ENCODE data around the gene ACAP2. TPM values are rescaled to one million over a fixed set of nuclear protein-coding genes. Genes with fewer than 3 reads are reported as not detected.
A peak's percentile ranks its signal among the peaks of the same experiment; 100 is the strongest.

The ACAP2 gene
- polyA plus RNA-seq, 3 donors, result 41.5 to 96.5 (median 71.6) TPM

DNA sequence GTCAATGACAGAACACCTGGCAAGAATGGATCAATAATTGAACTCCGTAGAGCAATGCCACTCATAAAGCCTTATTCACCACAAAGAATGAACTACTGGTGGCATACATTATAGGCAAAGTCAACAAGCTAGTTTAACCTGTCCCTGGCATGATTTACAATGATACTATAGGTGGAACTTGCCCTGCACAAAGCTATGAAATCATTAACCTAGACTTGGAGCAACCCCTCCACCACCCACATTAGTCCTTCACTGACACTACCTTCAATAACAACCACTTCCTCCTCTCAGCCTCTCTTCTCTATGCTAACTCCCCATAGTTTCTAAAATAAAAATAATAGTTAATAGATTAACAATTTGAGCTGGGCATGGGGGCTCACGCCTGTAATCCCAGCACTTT lies 54.4 kb downstream of the ACAP2 start:
- WGBS (ENCODE audit: insufficient coverage), result no CpG with 5 or more reads among the region's 2 CpGs
- Histone ChIP-seq H3K9ac (ENCODE audit: insufficient read depth, low read length, poor library complexity, severe bottlenecking) (no peak overlapping the region), H3K4me2 (replicated peaks; ENCODE audit: extremely low read depth, low read length, poor library complexity, severe bottlenecking) (no peak overlapping the region), H3K4me3 (replicated peaks in 1 of 3; ENCODE audit: low read depth in 2 of 3, low read length in 3 of 3) (no peak overlapping the region), H3K27me3 (ENCODE audit: control insufficient read depth in 2 of 2, insufficient read depth in 2 of 2, low read length in 2 of 2) (no peaks in the 10 kb centered on the region), H2AFZ (ENCODE audit: insufficient read depth, low read depth, low read length, poor library complexity, severe bottlenecking) (no peak overlapping the region), H3K9me3 (replicated peaks in 1 of 2; ENCODE audit: control insufficient read depth in 1 of 2, insufficient read depth in 1 of 2, low read length in 2 of 2) (no peaks in the 10 kb centered on the region), H3K27ac (ENCODE audit: low read depth in 1 of 2, low read length in 2 of 2) (no peak overlapping the region), H3K79me2 (ENCODE audit: insufficient read depth, low read length) (peaks cover 97% of the 10 kb centered on the region), H3K4me1 (ENCODE audit: control insufficient read depth in 1 of 2, insufficient read depth in 2 of 2, low read length in 2 of 2) (no peaks in the 10 kb centered on the region), H3K36me3 (replicated peaks in 1 of 2; ENCODE audit: control insufficient read depth in 1 of 2, insufficient read depth in 2 of 2, low read length in 2 of 2) (peaks cover 24 to 71% of the 10 kb centered on the region in 2 donors), H4K20me1 (ENCODE audit: insufficient read depth, low read length) (peaks cover 100% of the 10 kb centered on the region)
- H3K9me3 Mint-ChIP-seq, result no peaks in the 10 kb centered on the region
- intact Hi-C loops (cut with micrococcal nuclease), result no loop called here
- TF ChIP-seq, protein P1, sequence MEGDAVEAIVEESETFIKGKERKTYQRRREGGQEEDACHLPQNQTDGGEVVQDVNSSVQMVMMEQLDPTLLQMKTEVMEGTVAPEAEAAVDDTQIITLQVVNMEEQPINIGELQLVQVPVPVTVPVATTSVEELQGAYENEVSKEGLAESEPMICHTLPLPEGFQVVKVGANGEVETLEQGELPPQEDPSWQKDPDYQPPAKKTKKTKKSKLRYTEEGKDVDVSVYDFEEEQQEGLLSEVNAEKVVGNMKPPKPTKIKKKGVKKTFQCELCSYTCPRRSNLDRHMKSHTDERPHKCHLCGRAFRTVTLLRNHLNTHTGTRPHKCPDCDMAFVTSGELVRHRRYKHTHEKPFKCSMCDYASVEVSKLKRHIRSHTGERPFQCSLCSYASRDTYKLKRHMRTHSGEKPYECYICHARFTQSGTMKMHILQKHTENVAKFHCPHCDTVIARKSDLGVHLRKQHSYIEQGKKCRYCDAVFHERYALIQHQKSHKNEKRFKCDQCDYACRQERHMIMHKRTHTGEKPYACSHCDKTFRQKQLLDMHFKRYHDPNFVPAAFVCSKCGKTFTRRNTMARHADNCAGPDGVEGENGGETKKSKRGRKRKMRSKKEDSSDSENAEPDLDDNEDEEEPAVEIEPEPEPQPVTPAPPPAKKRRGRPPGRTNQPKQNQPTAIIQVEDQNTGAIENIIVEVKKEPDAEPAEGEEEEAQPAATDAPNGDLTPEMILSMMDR (IDR thresholded peaks at IDR 0.05), result no peak
- H3K27ac Mint-ChIP-seq, result no peak overlapping the region
- H3K27me3 Mint-ChIP-seq (ENCODE audit: low read depth in 3 of 3), result no peaks in the 10 kb centered on the region
- peaks cover 21 to 46% of the 10 kb centered on the region in 2 donors for H3K36me3 Mint-ChIP-seq
- DNase-seq, result no peak
- peaks cover 12% of the 10 kb centered on the region for H3K4me1 Mint-ChIP-seq
- H3K4me3 Mint-ChIP-seq, result no peak overlapping the region

DNA sequence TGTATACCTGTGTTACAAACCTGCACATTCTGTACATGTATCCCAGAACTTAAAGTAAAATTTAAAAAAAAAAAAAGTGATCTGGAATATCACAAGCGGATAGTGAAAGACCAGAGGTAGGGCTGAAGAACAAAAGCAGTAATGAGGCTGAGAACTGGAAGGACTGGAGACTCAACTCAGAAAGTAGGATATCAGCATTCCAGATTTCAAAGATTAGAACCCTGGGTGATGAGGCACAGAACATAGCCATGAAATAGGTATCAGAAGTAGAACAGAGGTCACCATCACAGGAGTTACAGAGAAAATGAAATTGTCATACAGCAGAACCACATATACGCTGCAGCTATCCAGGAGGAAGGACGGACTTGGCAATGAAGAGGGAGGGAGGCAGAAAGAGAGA lies 56.1 kb downstream of the ACAP2 start:
- Histone ChIP-seq H3K79me2 (ENCODE audit: insufficient read depth, low read length) (peaks cover 94% of the 10 kb centered on the region), H3K4me2 (replicated peaks; ENCODE audit: extremely low read depth, low read length, poor library complexity, severe bottlenecking) (no peak overlapping the region), H3K9me3 (replicated peaks in 1 of 2; ENCODE audit: control insufficient read depth in 1 of 2, insufficient read depth in 1 of 2, low read length in 2 of 2) (no peaks in the 10 kb centered on the region), H3K4me3 (replicated peaks in 1 of 3; ENCODE audit: low read depth in 2 of 3, low read length in 3 of 3) (no peak overlapping the region), H3K27ac (ENCODE audit: low read depth in 1 of 2, low read length in 2 of 2) (no peak overlapping the region), H2AFZ (ENCODE audit: insufficient read depth, low read depth, low read length, poor library complexity, severe bottlenecking) (no peak overlapping the region), H3K36me3 (replicated peaks in 1 of 2; ENCODE audit: control insufficient read depth in 1 of 2, insufficient read depth in 2 of 2, low read length in 2 of 2) (peaks cover 24 to 78% of the 10 kb centered on the region in 2 donors), H3K4me1 (ENCODE audit: control insufficient read depth in 1 of 2, insufficient read depth in 2 of 2, low read length in 2 of 2) (no peaks in the 10 kb centered on the region), H3K27me3 (ENCODE audit: control insufficient read depth in 2 of 2, insufficient read depth in 2 of 2, low read length in 2 of 2) (no peaks in the 10 kb centered on the region), H3K9ac (ENCODE audit: insufficient read depth, low read length, poor library complexity, severe bottlenecking) (no peak overlapping the region), H4K20me1 (ENCODE audit: insufficient read depth, low read length) (peaks cover 100% of the 10 kb centered on the region)
- Mint-ChIP-seq H3K4me1 (peaks cover 12% of the 10 kb centered on the region), H3K9me3 (no peaks in the 10 kb centered on the region), H3K27me3 (ENCODE audit: low read depth in 3 of 3) (no peaks in the 10 kb centered on the region), H3K36me3 (peaks cover 24 to 53% of the 10 kb centered on the region in 2 donors), H3K4me3 (no peak overlapping the region), H3K27ac (peak overlapping the region in 2 of 7 donors; percentile 25 to 58)
- DNase-seq, result no peak
- TF ChIP-seq, protein P1 (IDR thresholded peaks at IDR 0.05), result no peak
- intact Hi-C loops (cut with micrococcal nuclease), result no loop called here
- WGBS (ENCODE audit: insufficient coverage), result no CpG with 5 or more reads among the region's 3 CpGs
